Fibroblast of lung (primary cell): ENCODE results near the gene ZC3H15.

Experiments used
- CTCF ChIP-seq, 2 donors: IDR thresholded peaks in 1 of 2; conservative IDR thresholded peaks in 1 of 2; 1 replicate in 1 of 2; 2 replicates in 1 of 2; pipeline ENCODE4 v1.5.1; 2011 to 2012; ENCODE audit warnings: low read length in 2 of 2, control low read depth in 1 of 2, inconsistent platforms in 1 of 2, low read depth in 1 of 2, mild to moderate bottlenecking in 1 of 2
- EZH2 ChIP-seq: IDR thresholded peaks from 2 replicates; pipeline ENCODE4 v1.5.1; 2012; ENCODE audit warnings: low read length, control low read depth, mild to moderate bottlenecking; ENCODE audit errors: missing control alignments

GRCh38 chr2:186477790-186478189 is 8.3 kb upstream of the ZC3H15 start:
- TF ChIP-seq CTCF (conservative IDR thresholded peaks at IDR 0.05 in 1 of 2, IDR thresholded peaks at IDR 0.05 in 1 of 2; ENCODE audit: low read depth in 1 of 2, low read length in 2 of 2) (no peak), EZH2 (no peak)
